Activated T-cell treated with anti-CD3 and anti-CD28 coated beads for 24 hours (primary cell): ENCODE results near the gene BBS7.

Source experiments
- DNase-seq: peaks from one replicate; pipeline ENCODE4 v3.0.0-alpha.2; 2020; ENCODE audit warnings: low read depth

Gene BBS7

GRCh38 chr4:121791481-121791880 lies 78.8 kb downstream of the BBS7 start:
- no peak for DNase-seq

DNA sequence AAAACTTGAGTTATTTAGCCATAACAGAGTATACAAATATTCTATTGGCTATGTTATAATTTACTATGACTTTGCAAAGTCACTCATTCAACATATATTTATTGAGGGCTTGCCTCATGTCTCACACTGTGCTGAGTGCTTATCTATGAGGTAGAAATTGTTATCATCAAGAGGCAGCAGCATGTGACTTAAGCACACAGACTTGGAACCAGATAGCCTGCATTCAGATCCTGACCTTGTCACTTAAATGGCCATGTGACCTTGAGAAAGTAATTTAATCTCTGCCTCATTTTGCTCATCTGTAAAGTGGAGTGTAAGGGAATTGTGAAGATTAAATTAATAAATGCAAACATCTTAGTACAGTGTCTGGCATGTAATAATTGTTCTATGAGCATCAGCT lies 79.3 kb downstream of the BBS7 start:
- DNase-seq: no peak

GRCh38 chr4:121789960-121790829 lies 80.1 kb downstream of the BBS7 start:
- no peak for DNase-seq

- DNase-seq: no peak
These were observed 80.8 kb downstream of the BBS7 start for GRCh38 chr4:121789455-121789854.

GRCh38 chr4:121788896-121789295 lies 81.4 kb downstream of the BBS7 start:
- no peak for DNase-seq

- no peak for DNase-seq
These were observed 84.1 kb downstream of the BBS7 start for GRCh38 chr4:121786221-121786620.

DNA sequence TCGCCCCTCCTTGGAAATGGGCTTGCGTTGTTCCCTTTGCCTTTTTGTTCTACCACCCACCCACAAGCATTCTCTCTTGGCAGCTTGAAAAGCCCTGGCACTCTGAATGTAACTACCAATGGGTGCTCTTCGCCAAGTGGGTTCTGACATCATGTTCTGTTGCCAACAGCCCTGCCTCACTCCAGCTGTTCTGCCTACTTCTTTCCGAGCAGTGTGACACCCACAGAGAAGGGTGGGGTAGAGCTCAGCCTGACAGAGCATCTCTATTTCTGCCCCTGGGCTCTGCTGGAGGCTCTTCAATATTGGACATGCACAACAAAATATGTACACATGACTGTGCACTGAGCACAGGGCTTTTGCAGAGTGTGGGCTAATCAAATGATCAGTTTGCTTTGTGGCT lies 84.8 kb downstream of the BBS7 start:
- DNase-seq: no peak

DNA sequence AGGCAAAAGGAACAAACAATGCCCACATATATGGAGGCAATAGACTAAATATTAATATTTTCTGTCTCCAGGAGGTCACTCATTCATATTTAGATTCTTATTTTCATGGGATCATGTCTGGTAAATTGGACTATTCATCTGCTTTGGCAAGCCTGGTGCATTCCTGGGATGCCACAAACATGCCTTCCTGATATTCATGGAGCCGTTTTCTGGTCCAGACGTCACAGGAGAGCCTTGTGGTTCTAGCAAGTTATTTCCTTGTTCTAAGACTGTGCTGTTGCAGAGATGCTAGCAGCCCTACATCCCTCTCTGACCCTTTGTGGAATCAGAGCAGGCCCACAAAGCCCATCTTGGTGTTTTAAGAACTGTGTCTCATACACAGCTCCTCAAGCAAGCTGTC lies 85.3 kb downstream of the BBS7 start:
- DNase-seq: no peak

DNA sequence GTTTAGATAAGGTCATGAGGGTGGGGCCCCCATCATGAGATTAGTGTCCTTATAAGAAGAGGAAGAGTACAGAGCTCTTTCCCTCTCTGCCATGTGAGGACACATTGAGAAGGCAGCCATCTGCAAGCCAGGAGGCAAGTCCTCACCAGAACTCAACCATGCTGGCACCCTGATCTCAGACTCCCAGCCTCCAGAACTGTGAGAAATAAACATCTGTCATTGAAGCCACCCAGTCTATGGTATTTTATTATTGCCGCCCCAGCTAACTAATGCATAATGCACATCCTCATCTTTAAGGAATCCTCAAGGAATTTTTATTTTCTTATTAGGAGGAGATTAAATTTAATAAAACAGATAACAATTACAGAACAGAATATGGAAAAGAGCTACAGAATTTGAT lies 85.9 kb downstream of the BBS7 start:
- no peak for DNase-seq

- no peak for DNase-seq
These were observed 87.1 kb downstream of the BBS7 start for GRCh38 chr4:121783210-121783609.

- no peak for DNase-seq
These were observed 91.2 kb downstream of the BBS7 start for GRCh38 chr4:121778991-121779628.

DNA sequence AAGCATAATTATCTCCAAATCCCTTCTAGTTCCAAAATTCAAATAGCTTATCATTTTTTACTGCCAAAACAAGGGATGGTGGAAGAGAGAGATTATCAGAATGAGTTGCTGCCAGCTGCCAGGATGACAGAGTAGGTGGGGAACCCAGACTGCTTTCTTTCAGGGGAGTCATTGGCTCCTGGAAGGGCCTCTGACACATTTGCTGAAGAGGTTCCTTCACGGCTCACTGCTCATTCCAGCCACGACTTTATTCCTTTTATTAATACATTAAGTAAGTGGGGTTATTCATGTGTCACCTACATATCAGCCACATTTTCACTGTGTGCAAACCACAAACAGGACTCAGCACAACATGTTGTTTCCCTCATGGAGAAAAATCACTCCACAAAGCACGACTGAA lies 92.6 kb downstream of the BBS7 start:
- DNase-seq: no peak

DNA sequence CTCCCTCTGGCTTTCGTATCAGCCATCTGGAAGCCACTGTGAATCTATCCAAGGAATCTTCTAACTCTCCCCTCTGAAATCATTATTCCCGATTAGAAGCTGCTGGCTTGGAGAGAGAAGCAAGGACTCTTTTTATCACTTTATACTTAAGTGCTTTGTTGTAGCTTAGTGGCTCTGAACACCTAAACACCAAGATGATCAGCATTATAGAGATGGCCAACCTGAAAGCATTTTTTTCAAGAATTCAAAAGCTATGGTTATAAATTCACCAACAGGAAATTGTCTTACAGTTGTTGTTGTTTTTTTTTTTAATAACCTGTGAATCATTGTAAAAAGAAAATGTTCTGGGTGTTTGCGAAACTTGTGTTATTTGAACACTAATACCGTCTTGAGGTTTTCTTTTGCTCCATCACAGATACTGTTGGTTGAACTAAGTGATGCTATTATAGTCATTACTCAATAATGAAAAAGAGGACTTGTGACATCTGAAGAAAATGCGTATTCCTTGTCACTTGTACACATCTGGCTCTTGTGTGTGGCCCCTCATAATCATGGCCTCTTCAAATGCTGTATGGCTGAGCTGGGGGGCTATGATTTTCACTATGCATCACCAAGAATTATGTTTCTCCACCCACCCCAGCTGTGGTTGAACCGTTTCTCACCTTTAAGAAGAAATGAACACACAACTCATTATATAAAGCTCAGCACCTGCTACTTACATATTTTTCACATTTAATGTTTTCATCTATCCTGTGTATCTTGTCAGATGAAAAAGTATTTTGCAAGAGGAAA lies 93.5 kb downstream of the BBS7 start:
- DNase-seq: no peak
